HEK293T (cell line): Measurements from ENCODE around the gene RBMS1.

Source experiments
- CTCF ChIA-PET: fragments of 350-600 bp; formaldehyde crosslinking; extraction: SDS; loops from one replicate; lab custom pipeline; 2021; ENCODE audit warnings: antibody characterized with exemption, inconsistent platforms; lab: Yijun Ruan, JAX
- POLR2A ChIA-PET: fragments of 350-600 bp; formaldehyde crosslinking; extraction: SDS; loops from one replicate; lab custom pipeline; 2020; ENCODE audit warnings: antibody characterized with exemption, inconsistent platforms; lab: Yijun Ruan, JAX
- DNase-seq: peaks from one replicate; pipeline ENCODE4 v3.0.0; 2012; ENCODE audit warnings: mixed read lengths; ENCODE audit errors: extremely low spot score
- ARNT ChIP-seq: fragments of 450-650 bp; IDR thresholded peaks from 2 replicates; pipeline ENCODE4 v1.6.1; 2017; ENCODE audit warnings: mild to moderate bottlenecking
- BHLHE40 ChIP-seq: fragments of 450-650 bp; IDR thresholded peaks from 2 replicates; pipeline ENCODE4 v1.6.1; 2016; ENCODE audit warnings: mild to moderate bottlenecking, moderate library complexity, borderline replicate concordance
- CTBP1 ChIP-seq: fragments of 450-650 bp; IDR thresholded peaks from 2 replicates; pipeline ENCODE4 v1.6.1; 2016; ENCODE audit warnings: borderline replicate concordance
- ELF4 ChIP-seq: fragments of 450-650 bp; IDR thresholded peaks from 2 replicates; pipeline ENCODE4 v1.6.1; 2017; ENCODE audit warnings: antibody characterized with exemption
- FOXA1 ChIP-seq: fragments of 450-650 bp; IDR thresholded peaks from 2 replicates; pipeline ENCODE4 v1.6.1; 2016; ENCODE audit warnings: mild to moderate bottlenecking
- FOXK2 ChIP-seq: fragments of 450-650 bp; IDR thresholded peaks from 2 replicates; pipeline ENCODE4 v1.6.1; 2016; ENCODE audit warnings: mild to moderate bottlenecking
- FOXM1 ChIP-seq: fragments of 450-650 bp; IDR thresholded peaks from 2 replicates; pipeline ENCODE4 v1.6.1; 2017; ENCODE audit warnings: mild to moderate bottlenecking, borderline replicate concordance
- HDGF ChIP-seq: fragments of 450-650 bp; IDR thresholded peaks from 2 replicates; pipeline ENCODE4 v1.6.1; 2017; ENCODE audit warnings: antibody characterized with exemption, borderline replicate concordance
- L3MBTL2 ChIP-seq: fragments of 450-650 bp; conservative IDR thresholded peaks from 2 replicates; pipeline ENCODE4 v1.6.1; 2016; ENCODE audit warnings: mild to moderate bottlenecking
- LEF1 ChIP-seq: fragments of 450-650 bp; IDR thresholded peaks from 2 replicates; pipeline ENCODE4 v1.6.1; 2017; ENCODE audit warnings: mild to moderate bottlenecking, borderline replicate concordance
- NFRKB ChIP-seq: fragments of 450-650 bp; IDR thresholded peaks from 2 replicates; pipeline ENCODE4 v1.6.1; 2016; ENCODE audit warnings: mild to moderate bottlenecking, moderate library complexity
- PKNOX1 ChIP-seq: fragments of 450-650 bp; IDR thresholded peaks from 2 replicates; pipeline ENCODE4 v1.6.1; 2016
- SP1 ChIP-seq: fragments of 450-650 bp; IDR thresholded peaks from 2 replicates; pipeline ENCODE4 v1.6.1; 2017
- SUZ12 ChIP-seq: fragments of 450-650 bp; IDR thresholded peaks from 2 replicates; pipeline ENCODE4 v1.6.1; 2016; ENCODE audit warnings: mild to moderate bottlenecking
- TARDBP ChIP-seq: fragments of 450-650 bp; IDR thresholded peaks from 2 replicates; pipeline ENCODE4 v1.6.1; 2016
- ZNF384 ChIP-seq: fragments of 450-650 bp; IDR thresholded peaks from 2 replicates; pipeline ENCODE4 v1.6.1; 2016

The RBMS1 gene

GRCh38 chr2:160303527-160303926, 190.1 kb downstream of the RBMS1 start:
- no peak for TF ChIP-seq NFRKB
- TF ChIP-seq PKNOX1: no peak
- TF ChIP-seq SP1: no peak
- TF ChIP-seq FOXM1: no peak
- no peak for TF ChIP-seq FOXK2
- no peak for TF ChIP-seq ELF4
- TF ChIP-seq BHLHE40: no peak
- TF ChIP-seq CTBP1: no peak
- TF ChIP-seq ZNF384: no peak
- TF ChIP-seq LEF1: no peak
- no peak for TF ChIP-seq TARDBP
- no peak for TF ChIP-seq SUZ12
- POLR2A ChIA-PET: no interaction called here
- DNase-seq: no peak
- CTCF ChIA-PET: no interaction called here

- TF ChIP-seq SUZ12 (no peak), FOXK2 (no peak), CTBP1 (no peak), HDGF (no peak)
- DNase-seq: no peak
- ChIA-PET CTCF (no interaction called here), POLR2A (no interaction called here)
These were observed 190.5 kb downstream of the RBMS1 start for GRCh38 chr2:160303076-160303475.

- ChIA-PET POLR2A (no interaction called here), CTCF (interaction anchor here (0.6 kb wide), 2 partner anchors 25 to 61 kb away, joined by 3 read pairs; no protein-coding TSS in a partner anchor)
- DNase-seq: no peak
- no peak for TF ChIP-seq ARNT
- TF ChIP-seq L3MBTL2: no peak
- no peak for TF ChIP-seq LEF1
- no peak for TF ChIP-seq FOXK2
- TF ChIP-seq ELF4: no peak
- TF ChIP-seq SUZ12: no peak
- no peak for TF ChIP-seq SP1
- no peak for TF ChIP-seq FOXM1
- TF ChIP-seq TARDBP: no peak
- no peak for TF ChIP-seq ZNF384
- no peak for TF ChIP-seq PKNOX1
These were observed 192.2 kb downstream of the RBMS1 start for GRCh38 chr2:160301420-160301819.

- DNase-seq: no peak
- CTCF ChIA-PET: no interaction called here
- POLR2A ChIA-PET: no interaction called here
- no peak for TF ChIP-seq LEF1
These were observed 193.4 kb downstream of the RBMS1 start for GRCh38 chr2:160300203-160300602.

GRCh38 chr2:160299540-160299939, 194.1 kb downstream of the RBMS1 start:
- no peak for TF ChIP-seq BHLHE40
- no peak for TF ChIP-seq ZNF384
- TF ChIP-seq PKNOX1: no peak
- TF ChIP-seq FOXA1: no peak
- TF ChIP-seq NFRKB: no peak
- TF ChIP-seq SUZ12: no peak
- TF ChIP-seq FOXM1: no peak
- TF ChIP-seq ELF4: no peak
- no peak for TF ChIP-seq L3MBTL2
- TF ChIP-seq SP1: no peak
- TF ChIP-seq ARNT: no peak
- no peak for TF ChIP-seq HDGF
- no peak for TF ChIP-seq FOXK2
- no peak for DNase-seq

GRCh38 chr2:160298960-160299359, 194.6 kb downstream of the RBMS1 start:
- TF ChIP-seq CTBP1: no peak
- TF ChIP-seq SP1: no peak
- no peak for TF ChIP-seq TARDBP
- no peak for TF ChIP-seq ELF4
- TF ChIP-seq LEF1: no peak
- TF ChIP-seq FOXM1: no peak
- no peak for TF ChIP-seq ZNF384
- no peak for TF ChIP-seq FOXK2
- TF ChIP-seq L3MBTL2: no peak
- TF ChIP-seq BHLHE40: no peak
- DNase-seq: no peak
- CTCF ChIA-PET: no interaction called here
- POLR2A ChIA-PET: no interaction called here

More at GRCh38 chr2:160299540-160299939, 194.1 kb downstream of the RBMS1 start:
- POLR2A ChIA-PET: no interaction called here
- CTCF ChIA-PET: no interaction called here

- TF ChIP-seq TARDBP (no peak), CTBP1 (no peak)
- ChIA-PET POLR2A (no interaction called here), CTCF (interaction anchor here (0.6 to 0.7 kb wide), 2 partner anchors 28 to 189 kb away, joined by 3 to 5 read pairs; no protein-coding TSS in a partner anchor)
- no peak for DNase-seq
These were observed 197.9 kb downstream of the RBMS1 start for GRCh38 chr2:160295519-160296207.
